GM20000 (cell line): ENCODE results near the gene MAP3K12.

ENCODE experiments used
- DNase-seq: peaks from one replicate; pipeline ENCODE4 v3.0.0; 2012; ENCODE audit warnings: low spot score
- TF ChIP-seq, protein P1 (sequence below): IDR thresholded peaks from 2 replicates; pipeline ENCODE4 v1.5.1; 2012; ENCODE audit warnings: mild to moderate bottlenecking, control low read depth; ENCODE audit errors: extremely low read depth, missing control alignments

Gene MAP3K12

GRCh38 chr12:53502983-53503728 is 3.9 kb upstream of the MAP3K12 start:
- no peak for DNase-seq
- TF ChIP-seq, protein P1, sequence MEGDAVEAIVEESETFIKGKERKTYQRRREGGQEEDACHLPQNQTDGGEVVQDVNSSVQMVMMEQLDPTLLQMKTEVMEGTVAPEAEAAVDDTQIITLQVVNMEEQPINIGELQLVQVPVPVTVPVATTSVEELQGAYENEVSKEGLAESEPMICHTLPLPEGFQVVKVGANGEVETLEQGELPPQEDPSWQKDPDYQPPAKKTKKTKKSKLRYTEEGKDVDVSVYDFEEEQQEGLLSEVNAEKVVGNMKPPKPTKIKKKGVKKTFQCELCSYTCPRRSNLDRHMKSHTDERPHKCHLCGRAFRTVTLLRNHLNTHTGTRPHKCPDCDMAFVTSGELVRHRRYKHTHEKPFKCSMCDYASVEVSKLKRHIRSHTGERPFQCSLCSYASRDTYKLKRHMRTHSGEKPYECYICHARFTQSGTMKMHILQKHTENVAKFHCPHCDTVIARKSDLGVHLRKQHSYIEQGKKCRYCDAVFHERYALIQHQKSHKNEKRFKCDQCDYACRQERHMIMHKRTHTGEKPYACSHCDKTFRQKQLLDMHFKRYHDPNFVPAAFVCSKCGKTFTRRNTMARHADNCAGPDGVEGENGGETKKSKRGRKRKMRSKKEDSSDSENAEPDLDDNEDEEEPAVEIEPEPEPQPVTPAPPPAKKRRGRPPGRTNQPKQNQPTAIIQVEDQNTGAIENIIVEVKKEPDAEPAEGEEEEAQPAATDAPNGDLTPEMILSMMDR, result no peak

GRCh38 chr12:53502331-53502730 is 3.1 kb upstream of the MAP3K12 start:
- TF ChIP-seq, protein P1, result no peak
- DNase-seq, result no peak

GRCh38 chr12:53501615-53502181 is 2.4 kb upstream of the MAP3K12 start:
- DNase-seq, result no peak
- TF ChIP-seq, protein P1, result no peak

- TF ChIP-seq, protein P1, result no peak
- DNase-seq, result peak; percentile 97
Observed at GRCh38 chr12:53500776-53501614, 1.7 kb upstream of the MAP3K12 start, which contains the start of gene TARBP2. Gene TARBP2 (plus strand): TSS chr12:53501283. CDS start chr12:53501409, 126 bp downstream.

- TF ChIP-seq, protein P1, result no peak
- no peak for DNase-seq
Observed at GRCh38 chr12:53500142-53500775, 1.0 kb upstream of the MAP3K12 start.

DNA sequence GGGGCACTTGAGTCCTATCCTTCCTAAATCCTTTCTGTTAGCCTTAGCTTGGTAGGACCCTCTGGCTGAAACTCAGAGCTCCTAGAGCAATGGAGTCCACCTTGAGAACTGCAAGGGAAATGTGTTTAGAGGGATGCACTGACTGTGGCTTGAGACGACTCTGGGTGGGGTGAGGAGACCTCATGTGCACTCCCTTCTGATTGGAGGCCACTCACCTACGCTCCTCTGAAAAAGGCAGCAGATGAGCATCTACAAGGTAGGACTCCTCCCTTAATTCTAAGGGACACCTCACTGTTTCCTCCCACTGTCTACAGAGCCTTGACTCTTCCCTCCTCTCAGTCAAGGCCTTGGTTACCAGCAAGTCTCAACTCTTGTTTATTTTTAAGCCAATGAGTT is 1.0 kb downstream of the MAP3K12 start:
- DNase-seq, result no peak
- TF ChIP-seq, protein P1, result no peak

GRCh38 chr12:53497461-53497860 is 1.8 kb downstream of the MAP3K12 start:
- TF ChIP-seq, protein P1, result no peak
- DNase-seq, result no peak
